NCI-H1048 (cell line): ENCODE data around the gene CORIN.

Experiments
- DNase-seq: peaks from one replicate; lab custom pipeline; 2025; lab: John Stamatoyannopoulos, UW

The CORIN gene

GRCh38 chr4:47835494-47835893, 2.4 kb downstream of the CORIN start:
- DNase-seq, result no peak

- no peak for DNase-seq
These were observed 6.7 kb downstream of the CORIN start for GRCh38 chr4:47831026-47831679.

GRCh38 chr4:47830265-47831025, 7.4 kb downstream of the CORIN start:
- DNase-seq, result no peak

- no peak for DNase-seq
These were observed 8.4 kb downstream of the CORIN start for GRCh38 chr4:47829438-47829837.

- no peak for DNase-seq
These were observed 10.4 kb downstream of the CORIN start for GRCh38 chr4:47827343-47828047.

GRCh38 chr4:47824840-47825239, 13.0 kb downstream of the CORIN start:
- DNase-seq, result no peak

- DNase-seq, result no peak
These were observed 18.7 kb downstream of the CORIN start for GRCh38 chr4:47819178-47819577.

GRCh38 chr4:47817275-47817674, 20.6 kb downstream of the CORIN start:
- DNase-seq, result no peak

GRCh38 chr4:47816748-47817147, 21.1 kb downstream of the CORIN start:
- DNase-seq, result no peak

- no peak for DNase-seq
These were observed 23.1 kb downstream of the CORIN start for GRCh38 chr4:47814618-47815295.

GRCh38 chr4:47809654-47810203, 28.1 kb downstream of the CORIN start:
- no peak for DNase-seq

- no peak for DNase-seq
These were observed 33.3 kb downstream of the CORIN start for GRCh38 chr4:47804598-47804997.

GRCh38 chr4:47801481-47802002, 36.3 kb downstream of the CORIN start:
- no peak for DNase-seq

- DNase-seq, result no peak
These were observed 39.7 kb downstream of the CORIN start for GRCh38 chr4:47798165-47798564.

GRCh38 chr4:47791965-47792364, 45.9 kb downstream of the CORIN start:
- DNase-seq, result no peak

GRCh38 chr4:47790105-47790504, 47.8 kb downstream of the CORIN start:
- no peak for DNase-seq

GRCh38 chr4:47788126-47788525, 49.7 kb downstream of the CORIN start:
- no peak for DNase-seq

GRCh38 chr4:47786958-47787370, 50.9 kb downstream of the CORIN start:
- no peak for DNase-seq

GRCh38 chr4:47785153-47785552, 52.7 kb downstream of the CORIN start:
- DNase-seq, result no peak

- no peak for DNase-seq
These were observed 53.6 kb downstream of the CORIN start for GRCh38 chr4:47784222-47784621.

- no peak for DNase-seq
These were observed 61.5 kb downstream of the CORIN start for GRCh38 chr4:47776353-47776752.

- no peak for DNase-seq
These were observed 63.8 kb downstream of the CORIN start for GRCh38 chr4:47774079-47774478.
